HCT116 (cell line): ENCODE measurements around the gene ARHGEF17.
"Not testable (repeated sequence)": the region's sequence is repeated elsewhere in the genome, so short reads cannot be mapped to it uniquely, and the experiment has no call there.

ENCODE experiments used
- CEBPB ChIP-seq: IDR thresholded peaks from 2 replicates; pipeline ENCODE4 v1.6.1; 2012; ENCODE audit warnings: low read depth
- EZH2 ChIP-seq: fragments of 200-600 bp; sonication (generic); IDR thresholded peaks from 2 replicates; pipeline ENCODE4 v1.6.1; 2017; ENCODE audit warnings: antibody characterized with exemption, mixed run types
- FOSL1 ChIP-seq: IDR thresholded peaks from 2 replicates; pipeline ENCODE4 v1.6.1; 2012; ENCODE audit warnings: low read depth
- POLR2A ChIP-seq: IDR thresholded peaks from 2 replicates; pipeline ENCODE4 v1.7.0; 2011; ENCODE audit warnings: borderline replicate concordance; ENCODE audit not compliant: insufficient read depth, insufficient read length; ENCODE audit errors: extremely low read depth
- POLR2AphosphoS5 ChIP-seq: IDR thresholded peaks from 2 replicates; pipeline ENCODE4 v1.6.1; 2011; ENCODE audit warnings: mild to moderate bottlenecking, low read depth, low read length, moderate library complexity
- TF ChIP-seq, protein P1 (sequence below), 3 experiments: fragments of 200-600 bp in 1 of 3; sonication (generic) in 1 of 3; IDR thresholded peaks in 2 of 3; conservative IDR thresholded peaks in 1 of 3; 2 replicates each; pipeline ENCODE4 v1.5.1; 2012 to 2017; ENCODE audit warnings: low read depth in 2 of 3, low read length in 2 of 3, antibody characterized with exemption in 1 of 3, borderline replicate concordance in 1 of 3, control low read depth in 1 of 3, mild to moderate bottlenecking in 1 of 3, mixed read lengths in 1 of 3, mixed run types in 1 of 3, moderate library complexity in 1 of 3; ENCODE audit not compliant: insufficient read depth in 1 of 3

DNA sequence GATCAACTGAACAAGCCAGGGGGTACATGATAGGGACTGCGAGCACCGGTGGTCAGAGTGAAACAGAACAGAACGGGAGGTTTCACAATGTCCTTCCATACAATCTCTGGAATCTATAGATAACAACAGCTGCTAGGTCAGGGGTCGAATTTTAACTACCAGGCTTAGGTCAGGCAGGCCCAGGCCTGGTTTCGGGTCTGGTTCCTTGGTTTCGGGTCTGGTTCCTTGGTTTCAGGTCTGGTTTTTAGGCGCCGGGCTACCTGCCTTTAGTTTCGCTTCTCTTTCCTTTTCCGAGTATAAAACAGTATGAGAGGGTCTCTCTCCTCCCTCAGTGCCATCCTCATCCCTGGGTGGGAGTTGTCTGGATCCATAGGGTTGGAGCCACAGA is 36.6 kb upstream of the ARHGEF17 start:
- TF ChIP-seq, protein P1, sequence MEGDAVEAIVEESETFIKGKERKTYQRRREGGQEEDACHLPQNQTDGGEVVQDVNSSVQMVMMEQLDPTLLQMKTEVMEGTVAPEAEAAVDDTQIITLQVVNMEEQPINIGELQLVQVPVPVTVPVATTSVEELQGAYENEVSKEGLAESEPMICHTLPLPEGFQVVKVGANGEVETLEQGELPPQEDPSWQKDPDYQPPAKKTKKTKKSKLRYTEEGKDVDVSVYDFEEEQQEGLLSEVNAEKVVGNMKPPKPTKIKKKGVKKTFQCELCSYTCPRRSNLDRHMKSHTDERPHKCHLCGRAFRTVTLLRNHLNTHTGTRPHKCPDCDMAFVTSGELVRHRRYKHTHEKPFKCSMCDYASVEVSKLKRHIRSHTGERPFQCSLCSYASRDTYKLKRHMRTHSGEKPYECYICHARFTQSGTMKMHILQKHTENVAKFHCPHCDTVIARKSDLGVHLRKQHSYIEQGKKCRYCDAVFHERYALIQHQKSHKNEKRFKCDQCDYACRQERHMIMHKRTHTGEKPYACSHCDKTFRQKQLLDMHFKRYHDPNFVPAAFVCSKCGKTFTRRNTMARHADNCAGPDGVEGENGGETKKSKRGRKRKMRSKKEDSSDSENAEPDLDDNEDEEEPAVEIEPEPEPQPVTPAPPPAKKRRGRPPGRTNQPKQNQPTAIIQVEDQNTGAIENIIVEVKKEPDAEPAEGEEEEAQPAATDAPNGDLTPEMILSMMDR (IDR thresholded peaks at IDR 0.05 in 2 of 3, conservative IDR thresholded peaks at IDR 0.05 in 1 of 3; ENCODE audit: borderline replicate concordance in 1 of 3, insufficient read depth in 1 of 3, low read depth in 2 of 3, low read length in 2 of 3) = not testable (repeated sequence)
- not testable (repeated sequence) for TF ChIP-seq EZH2, POLR2AphosphoS5, CEBPB, POLR2A, FOSL1
